ENCODE measurements around the gene FBXL13.
"Not testable (repeated sequence)": the region's sequence is repeated elsewhere in the genome, so short reads cannot be mapped to it uniquely, and the experiment has no call there.

FBXL13 gene

DNA sequence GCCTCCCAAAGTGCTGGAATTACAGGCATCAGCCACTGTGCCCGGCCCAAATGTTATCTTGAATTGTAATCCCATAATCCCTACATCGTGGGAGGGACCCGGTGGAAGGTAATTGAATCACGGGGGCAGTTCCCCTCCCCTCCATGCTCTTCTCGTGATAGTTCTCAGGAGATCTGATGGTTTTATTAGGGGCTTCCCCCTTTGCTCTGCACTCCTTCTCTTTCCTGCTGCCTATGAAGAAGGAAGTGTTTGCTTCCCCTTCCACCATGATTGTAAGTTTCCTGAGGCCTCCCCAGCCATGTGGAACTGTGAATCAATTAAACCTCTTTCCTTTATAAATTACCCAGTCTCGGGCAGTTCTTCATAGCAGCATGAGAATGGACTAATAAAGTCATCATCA, 3.6 kb upstream of the FBXL13 start:
- H3K4me1 ChIP-seq (ENCODE audit: insufficient read depth, low read length): peaks cover 12% of the 10 kb centered on the region
- not testable (repeated sequence) for H3K9me3 ChIP-seq (ENCODE audit: low read length); H3K27ac ChIP-seq (ENCODE audit: low read depth, low read length)

DNA sequence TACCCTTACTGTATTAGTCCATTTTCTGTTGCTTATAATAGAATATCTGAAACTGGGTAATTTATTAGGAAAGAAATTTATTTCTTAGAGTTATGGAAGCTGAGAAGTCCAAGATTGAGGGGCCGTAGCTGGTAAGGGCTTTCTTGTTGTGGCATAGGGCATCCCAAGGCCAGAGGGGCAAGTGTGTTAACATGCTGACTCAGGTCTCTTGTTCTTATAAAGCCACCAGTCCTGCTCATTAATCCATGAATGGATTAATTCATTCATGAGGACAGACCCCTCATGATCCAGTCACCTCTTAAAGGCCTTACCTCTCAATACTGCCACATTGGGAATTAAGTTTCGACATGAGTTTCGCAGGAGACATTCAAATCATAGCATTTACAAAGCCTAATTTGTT, 2.7 kb upstream of the FBXL13 start:
- no peaks in the 10 kb centered on the region for H3K36me3 ChIP-seq (ENCODE audit: insufficient read depth, low read length)
- H3K9me3 ChIP-seq (ENCODE audit: low read length): no peaks in the 10 kb centered on the region
- H3K9ac ChIP-seq (ENCODE audit: low read length): no peak overlapping the region
- H3K27ac ChIP-seq (ENCODE audit: low read depth, low read length): no peak overlapping the region
- no peak overlapping the region for H3K4me3 ChIP-seq (ENCODE audit: low read depth in 1 of 2, low read length in 2 of 2)
- H3K4me1 ChIP-seq (ENCODE audit: insufficient read depth, low read length): peaks cover 12% of the 10 kb centered on the region
- H3K27me3 ChIP-seq (ENCODE audit: control insufficient read depth in 1 of 2, insufficient read depth in 2 of 2, low read length in 2 of 2): no peaks in the 10 kb centered on the region

More for the DNA sequence above, 3.6 kb upstream of the FBXL13 start:
- H3K9ac ChIP-seq (ENCODE audit: low read length); H3K4me3 ChIP-seq (ENCODE audit: low read depth in 1 of 2, low read length in 2 of 2); H3K27me3 ChIP-seq (ENCODE audit: control insufficient read depth in 1 of 2, insufficient read depth in 2 of 2, low read length in 2 of 2); H3K36me3 ChIP-seq (ENCODE audit: insufficient read depth, low read length): not testable (repeated sequence)

DNA sequence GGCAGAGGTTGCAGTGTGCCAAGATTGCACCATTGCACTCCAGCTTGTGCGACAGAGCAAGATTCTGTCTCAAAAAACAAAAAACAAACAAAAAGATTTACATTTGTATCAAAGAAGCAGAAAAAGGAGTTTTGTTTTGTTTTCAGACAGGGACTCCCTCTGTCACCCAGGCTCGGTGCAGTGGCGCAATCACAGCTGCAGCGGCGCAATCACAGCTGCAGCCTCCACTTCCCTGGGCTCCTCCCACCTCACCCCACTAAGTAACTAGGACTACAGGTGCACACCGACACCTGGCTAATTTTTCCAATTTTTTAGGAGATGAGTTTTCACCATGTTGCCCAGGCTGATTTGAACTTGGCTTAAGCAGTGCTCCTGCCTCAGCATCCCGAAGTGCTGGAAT, 2.2 kb upstream of the FBXL13 start:
- H3K36me3 ChIP-seq (ENCODE audit: insufficient read depth, low read length): no peaks in the 10 kb centered on the region
- H3K9ac ChIP-seq (ENCODE audit: low read length): no peak overlapping the region
- H3K9me3 ChIP-seq (ENCODE audit: low read length): no peaks in the 10 kb centered on the region
- no peak overlapping the region for H3K4me3 ChIP-seq (ENCODE audit: low read depth in 1 of 2, low read length in 2 of 2)
- H3K27me3 ChIP-seq (ENCODE audit: control insufficient read depth in 1 of 2, insufficient read depth in 2 of 2, low read length in 2 of 2): no peaks in the 10 kb centered on the region
- H3K27ac ChIP-seq (ENCODE audit: low read depth, low read length): no peak overlapping the region
- H3K4me1 ChIP-seq (ENCODE audit: insufficient read depth, low read length): peaks cover 12% of the 10 kb centered on the region

DNA sequence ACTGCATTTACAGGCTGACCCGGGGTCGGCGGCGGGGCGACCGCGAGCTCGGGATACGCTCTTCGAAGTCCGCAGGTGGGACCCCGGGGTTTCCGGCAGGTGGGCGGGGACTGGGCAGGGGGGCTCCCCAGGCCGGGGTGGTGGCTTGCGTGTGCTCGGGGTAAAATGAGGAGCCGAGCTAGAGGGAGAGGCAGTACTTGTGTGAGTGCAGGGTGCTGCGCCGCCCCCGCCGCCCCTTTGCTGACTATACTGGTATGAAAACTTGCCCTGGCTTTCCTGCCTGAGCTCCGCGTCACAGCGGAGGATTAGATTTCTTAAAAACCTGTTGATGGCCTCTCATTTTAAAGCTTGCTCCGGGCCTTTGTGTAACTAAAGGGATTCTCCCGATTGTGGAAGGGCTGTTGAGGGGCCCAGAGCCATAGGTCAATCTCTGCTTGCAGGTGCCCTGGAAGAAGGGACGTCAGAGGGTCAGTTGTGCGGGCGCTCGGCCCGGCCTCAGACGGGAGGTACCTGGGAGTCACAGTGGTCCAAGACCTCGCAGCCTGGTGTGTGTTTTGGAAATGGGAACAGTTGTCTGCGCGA, 832 bp upstream of the FBXL13 start:
- Histone ChIP-seq H3K27ac (ENCODE audit: low read depth, low read length) (peak overlapping the region; percentile 82), H3K4me1 (ENCODE audit: insufficient read depth, low read length) (peaks cover 12% of the 10 kb centered on the region), H3K36me3 (ENCODE audit: insufficient read depth, low read length) (no peaks in the 10 kb centered on the region), H3K9ac (ENCODE audit: low read length) (peak overlapping the region; percentile 44), H3K4me3 (ENCODE audit: low read depth in 1 of 2, low read length in 2 of 2) (peak overlapping the region; percentile 89 to 98), H3K9me3 (ENCODE audit: low read length) (no peaks in the 10 kb centered on the region), H3K27me3 (ENCODE audit: control insufficient read depth in 1 of 2, insufficient read depth in 2 of 2, low read length in 2 of 2) (no peaks in the 10 kb centered on the region)

DNA sequence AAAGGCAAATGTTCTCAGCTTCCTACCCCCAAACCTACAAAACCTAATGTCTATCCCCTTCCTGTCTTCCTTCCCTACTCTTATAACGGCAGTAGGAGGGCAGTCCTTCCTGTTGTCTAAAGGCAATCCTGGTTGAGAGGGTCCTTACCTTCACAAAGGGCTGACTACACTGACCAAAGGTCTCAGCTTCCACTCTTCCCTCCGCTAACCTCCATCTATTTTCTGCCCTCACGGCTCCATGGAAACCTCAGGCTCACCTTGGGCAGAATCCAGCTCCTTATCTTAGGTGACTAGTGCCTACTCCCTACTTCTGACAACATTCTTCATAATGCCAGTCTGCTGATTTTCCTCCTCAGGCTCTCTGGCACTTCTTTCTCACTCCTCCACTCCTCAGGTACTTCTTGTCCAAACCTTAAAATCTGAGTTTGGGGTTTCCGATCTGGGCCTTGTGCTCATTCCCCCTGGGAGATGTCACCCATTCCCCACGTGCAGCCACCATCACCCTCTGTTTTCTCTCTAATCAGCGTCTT, 542 bp downstream of the FBXL13 start:
- peak overlapping the region; percentile 82 for H3K27ac ChIP-seq (ENCODE audit: low read depth, low read length)
- peak overlapping the region; percentile 79 for H3K9ac ChIP-seq (ENCODE audit: low read length)
- H3K36me3 ChIP-seq (ENCODE audit: insufficient read depth, low read length): no peaks in the 10 kb centered on the region
- peaks cover 12% of the 10 kb centered on the region for H3K4me1 ChIP-seq (ENCODE audit: insufficient read depth, low read length)
- H3K27me3 ChIP-seq (ENCODE audit: control insufficient read depth in 1 of 2, insufficient read depth in 2 of 2, low read length in 2 of 2): no peaks in the 10 kb centered on the region
- no peaks in the 10 kb centered on the region for H3K9me3 ChIP-seq (ENCODE audit: low read length)
- H3K4me3 ChIP-seq (ENCODE audit: low read depth in 1 of 2, low read length in 2 of 2): peak overlapping the region; percentile 89 to 98

DNA sequence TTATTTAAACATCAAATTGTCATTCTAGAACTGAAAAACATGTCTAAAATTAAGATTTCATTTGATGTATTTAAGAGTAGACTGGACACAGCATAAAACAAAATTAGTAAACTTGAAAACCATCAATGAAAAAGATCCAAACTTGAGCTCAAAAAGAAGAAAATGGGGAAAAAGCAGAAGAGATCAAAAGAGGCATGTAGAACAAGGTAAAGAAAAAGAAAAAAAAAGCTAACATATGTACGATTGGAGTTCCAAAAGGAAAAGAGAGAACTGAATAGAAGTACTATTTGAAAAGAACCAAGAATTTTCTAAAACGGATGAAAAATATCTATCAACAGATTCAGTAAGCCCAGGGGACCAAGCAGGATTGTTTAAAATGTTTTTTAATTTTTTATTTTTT, 3.6 kb downstream of the FBXL13 start:
- Histone ChIP-seq H3K9ac (ENCODE audit: low read length) (no peak overlapping the region), H3K27ac (ENCODE audit: low read depth, low read length) (no peak overlapping the region), H3K4me3 (ENCODE audit: low read depth in 1 of 2, low read length in 2 of 2) (no peak overlapping the region), H3K27me3 (ENCODE audit: control insufficient read depth in 1 of 2, insufficient read depth in 2 of 2, low read length in 2 of 2) (no peaks in the 10 kb centered on the region), H3K36me3 (ENCODE audit: insufficient read depth, low read length) (no peaks in the 10 kb centered on the region), H3K9me3 (ENCODE audit: low read length) (no peaks in the 10 kb centered on the region), H3K4me1 (ENCODE audit: insufficient read depth, low read length) (peaks cover 8% of the 10 kb centered on the region)

DNA sequence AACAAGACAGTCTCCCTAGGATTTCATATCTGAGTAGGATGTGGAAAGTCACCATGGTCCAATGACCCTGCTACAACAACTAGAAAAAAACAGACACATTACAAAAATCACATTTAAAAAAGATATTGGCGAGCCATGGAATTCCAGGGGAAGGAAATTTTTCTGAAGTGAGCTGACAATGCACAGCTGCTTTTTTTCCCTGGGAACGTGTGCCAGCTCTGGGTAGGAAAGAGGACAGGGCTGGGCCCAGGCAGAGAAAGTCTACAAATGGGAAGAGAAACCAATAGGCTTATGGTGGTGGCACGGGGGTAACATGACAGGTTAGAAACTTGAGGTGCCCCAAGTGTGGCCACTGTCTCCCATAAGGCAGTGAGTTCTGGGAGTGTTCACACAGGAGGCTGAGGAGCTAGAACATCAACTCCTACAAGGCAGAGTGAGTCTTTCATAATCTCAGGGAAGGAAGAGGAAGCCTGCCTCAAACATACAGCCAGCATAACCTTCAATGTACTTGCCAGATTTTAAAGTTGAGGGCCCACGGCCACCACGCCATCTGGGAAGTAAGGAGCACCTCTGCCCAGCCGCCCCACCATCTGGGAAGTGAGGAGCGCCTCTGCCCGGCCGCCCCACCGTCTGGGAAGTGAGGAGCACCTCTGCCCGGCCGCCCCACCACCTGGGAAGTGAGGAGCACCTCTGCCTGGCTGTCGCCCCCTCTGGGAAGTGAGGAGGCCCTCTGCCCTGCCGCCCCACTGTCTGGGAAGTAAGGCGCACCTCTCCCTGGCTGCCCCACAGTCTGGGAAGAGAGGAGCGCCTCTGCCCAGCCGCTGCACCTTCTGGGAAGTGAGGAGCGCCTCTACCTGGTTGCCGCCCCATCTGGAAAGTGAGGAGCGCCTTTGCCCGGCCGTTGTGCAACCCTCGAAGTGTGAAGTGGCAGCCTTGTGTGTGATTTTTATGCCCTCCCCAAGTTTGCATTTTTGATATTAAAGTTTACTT, 5.9 kb downstream of the FBXL13 start:
- H3K9ac ChIP-seq (ENCODE audit: low read length): no peak overlapping the region
- H3K27ac ChIP-seq (ENCODE audit: low read depth, low read length): no peak overlapping the region
- H3K4me3 ChIP-seq (ENCODE audit: low read depth in 1 of 2, low read length in 2 of 2): no peak overlapping the region
- no peaks in the 10 kb centered on the region for H3K27me3 ChIP-seq (ENCODE audit: control insufficient read depth in 1 of 2, insufficient read depth in 2 of 2, low read length in 2 of 2)
- no peaks in the 10 kb centered on the region for H3K9me3 ChIP-seq (ENCODE audit: low read length)
- peaks cover 1% of the 10 kb centered on the region for H3K4me1 ChIP-seq (ENCODE audit: insufficient read depth, low read length)
- no peaks in the 10 kb centered on the region for H3K36me3 ChIP-seq (ENCODE audit: insufficient read depth, low read length)

DNA sequence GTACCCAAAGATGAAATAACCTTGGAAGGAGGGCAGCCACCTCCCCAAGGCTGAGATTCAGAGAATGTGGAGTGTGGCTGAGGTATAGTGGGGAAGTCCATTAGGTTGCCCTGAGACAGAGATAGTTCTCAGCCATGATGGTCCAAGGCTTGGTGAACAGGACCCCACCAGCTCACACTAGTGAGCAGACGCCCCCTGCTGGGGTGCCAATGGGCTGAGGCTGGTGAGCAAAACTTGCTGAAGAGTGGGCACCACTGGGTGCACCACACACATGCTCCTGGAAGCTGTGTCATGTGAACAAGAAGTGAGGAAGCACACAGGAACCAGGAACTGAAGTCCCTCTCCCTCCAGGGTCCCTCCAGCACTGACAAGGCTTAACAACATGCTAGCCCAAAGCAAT, 8.9 kb downstream of the FBXL13 start:
- Histone ChIP-seq H3K9ac (ENCODE audit: low read length) (no peak overlapping the region), H3K4me1 (ENCODE audit: insufficient read depth, low read length) (no peaks in the 10 kb centered on the region), H3K27ac (ENCODE audit: low read depth, low read length) (no peak overlapping the region), H3K27me3 (ENCODE audit: control insufficient read depth in 1 of 2, insufficient read depth in 2 of 2, low read length in 2 of 2) (no peaks in the 10 kb centered on the region), H3K4me3 (ENCODE audit: low read depth in 1 of 2, low read length in 2 of 2) (no peak overlapping the region), H3K9me3 (ENCODE audit: low read length) (no peaks in the 10 kb centered on the region), H3K36me3 (ENCODE audit: insufficient read depth, low read length) (no peaks in the 10 kb centered on the region)

DNA sequence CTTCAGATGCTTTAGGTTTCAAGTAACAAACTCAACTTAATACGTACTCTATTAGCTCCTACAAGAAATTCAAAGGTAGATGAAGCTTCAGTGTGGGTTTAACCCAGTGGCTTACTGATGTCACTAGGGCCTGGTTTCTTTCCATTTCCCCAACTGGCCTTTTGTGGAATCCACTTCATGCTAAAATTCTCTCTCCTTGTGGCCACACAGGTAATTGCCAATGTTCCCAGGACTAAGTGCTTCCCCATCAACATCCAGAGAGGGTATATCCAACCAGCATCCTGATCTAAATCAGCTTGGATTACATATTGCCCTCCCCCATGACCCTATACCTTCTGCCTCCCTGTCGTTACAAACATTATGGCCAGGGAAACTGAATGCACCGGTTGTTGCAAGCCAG, 10.7 kb downstream of the FBXL13 start:
- no peak overlapping the region for H3K4me3 ChIP-seq (ENCODE audit: low read depth in 1 of 2, low read length in 2 of 2)
- no peaks in the 10 kb centered on the region for H3K27me3 ChIP-seq (ENCODE audit: control insufficient read depth in 1 of 2, insufficient read depth in 2 of 2, low read length in 2 of 2)
- no peaks in the 10 kb centered on the region for H3K4me1 ChIP-seq (ENCODE audit: insufficient read depth, low read length)
- no peaks in the 10 kb centered on the region for H3K36me3 ChIP-seq (ENCODE audit: insufficient read depth, low read length)
- no peak overlapping the region for H3K9ac ChIP-seq (ENCODE audit: low read length)
- H3K9me3 ChIP-seq (ENCODE audit: low read length): no peaks in the 10 kb centered on the region
- no peak overlapping the region for H3K27ac ChIP-seq (ENCODE audit: low read depth, low read length)

DNA sequence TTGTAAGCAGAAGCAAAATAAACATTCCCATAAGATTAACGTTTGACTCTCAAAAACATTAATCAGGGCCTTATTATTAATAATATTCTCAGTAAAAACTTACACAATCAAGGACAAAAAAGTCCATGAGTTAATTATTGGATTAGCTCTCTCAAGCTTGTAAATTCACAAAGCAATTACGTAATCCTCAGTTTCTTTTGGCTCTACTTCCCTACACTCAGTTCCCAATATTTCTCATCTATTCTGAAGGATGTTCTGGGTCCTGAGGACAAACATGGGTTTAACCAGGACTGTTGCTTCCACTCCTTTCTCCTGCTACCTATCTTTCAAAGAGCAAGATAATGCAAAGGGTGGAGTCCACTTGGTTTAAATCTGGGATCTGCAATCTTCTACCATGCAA, 15.1 kb downstream of the FBXL13 start:
- no peak overlapping the region for H3K4me3 ChIP-seq (ENCODE audit: low read depth in 1 of 2, low read length in 2 of 2)
- no peaks in the 10 kb centered on the region for H3K27me3 ChIP-seq (ENCODE audit: control insufficient read depth in 1 of 2, insufficient read depth in 2 of 2, low read length in 2 of 2)
- no peaks in the 10 kb centered on the region for H3K36me3 ChIP-seq (ENCODE audit: insufficient read depth, low read length)
- no peak overlapping the region for H3K27ac ChIP-seq (ENCODE audit: low read depth, low read length)
- H3K9me3 ChIP-seq (ENCODE audit: low read length): no peaks in the 10 kb centered on the region
- H3K9ac ChIP-seq (ENCODE audit: low read length): no peak overlapping the region
- no peaks in the 10 kb centered on the region for H3K4me1 ChIP-seq (ENCODE audit: insufficient read depth, low read length)

DNA sequence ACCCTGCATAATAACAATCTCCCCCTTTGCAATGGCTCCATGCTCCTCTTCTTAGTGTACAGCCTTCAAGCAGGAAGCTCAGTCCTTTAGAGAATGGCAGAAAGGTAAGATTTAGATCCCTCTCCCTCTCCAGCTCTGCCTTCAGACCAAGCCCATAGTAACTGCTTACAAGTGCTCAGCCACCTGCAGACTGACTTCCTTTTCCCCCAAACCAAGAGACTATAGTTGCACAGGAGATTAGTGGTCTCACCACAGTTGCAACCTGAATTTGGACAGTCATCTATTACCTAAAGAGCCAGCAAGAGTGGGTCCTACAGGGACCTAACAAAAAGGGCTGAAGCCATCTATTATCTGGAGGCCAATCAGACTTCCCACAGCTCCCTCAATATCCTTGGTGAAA, 16.5 kb downstream of the FBXL13 start:
- Histone ChIP-seq H3K27me3 (ENCODE audit: control insufficient read depth in 1 of 2, insufficient read depth in 2 of 2, low read length in 2 of 2) (no peaks in the 10 kb centered on the region), H3K9me3 (ENCODE audit: low read length) (no peaks in the 10 kb centered on the region), H3K9ac (ENCODE audit: low read length) (no peak overlapping the region), H3K4me3 (ENCODE audit: low read depth in 1 of 2, low read length in 2 of 2) (no peak overlapping the region), H3K4me1 (ENCODE audit: insufficient read depth, low read length) (no peaks in the 10 kb centered on the region), H3K36me3 (ENCODE audit: insufficient read depth, low read length) (no peaks in the 10 kb centered on the region), H3K27ac (ENCODE audit: low read depth, low read length) (no peak overlapping the region)

Data from muscle layer of colon (tissue), 2 donors.